K562 (cell line): Measurements from ENCODE around the gene ADAMTS14. TPM values are rescaled to one million over a fixed set of nuclear protein-coding genes. Genes with fewer than 3 reads are reported as not detected.
A peak's percentile ranks its signal among the peaks of the same experiment; 100 is the strongest.

ENCODE experiments used
- ATF7 ChIP-seq: fragments of 450-650 bp; IDR thresholded peaks from 2 replicates; pipeline ENCODE4 v1.7.1; 2014; ENCODE audit warnings: mild to moderate bottlenecking, moderate library complexity
- HDAC1 ChIP-seq, 2 experiments: fragments of 450-650 bp; IDR thresholded peaks; 2 replicates each; pipeline ENCODE4 v1.6.1; 2016 to 2017; ENCODE audit warnings: inconsistent platforms in 1 of 2, mild to moderate bottlenecking in 1 of 2, moderate library complexity in 1 of 2
- KLF6 ChIP-seq: fragments of 250-450 bp; sonication (Bioruptor Pico); IDR thresholded peaks from 2 replicates; pipeline ENCODE4 v1.4.0; 2020; ENCODE audit warnings: mild to moderate bottlenecking, moderate library complexity, borderline replicate concordance
- SETDB1 ChIP-seq: IDR thresholded peaks from one replicate; pipeline ENCODE4 v1.6.1; 2012; ENCODE audit warnings: low read length, control low read depth, inconsistent platforms
- SIN3A ChIP-seq, 2 experiments: fragments of 150-350 bp in 1 of 2; IDR thresholded peaks; 2 replicates each; pipeline ENCODE4 v1.6.1; 2011 to 2016; ENCODE audit warnings: borderline replicate concordance in 2 of 2, low read depth in 2 of 2, low read length in 2 of 2, mild to moderate bottlenecking in 2 of 2, moderate library complexity in 2 of 2; ENCODE audit not compliant: control insufficient read depth in 1 of 2
- SNRNP70 ChIP-seq: fragments of 200-400 bp; formaldehyde crosslinking; optimal IDR thresholded peaks from 2 replicates; pipeline ENCODE3; 2017; ENCODE audit warnings: low read depth, low read length
- ZNF695 ChIP-seq: fragments of 450-650 bp; formaldehyde crosslinking; IDR thresholded peaks from 2 replicates; pipeline ENCODE4 v1.4.0; 2020; ENCODE audit warnings: mild to moderate bottlenecking, moderate library complexity
- polyA plus RNA-seq, 8 experiments: library from polyadenylated mRNA; depleted of rRNA in 4 of 8; stranded (reverse) in 5 of 8; unstranded in 3 of 8; fragments of >200 nt; fragmentation: Nextera tagmentation in 2 of 8; fragmentation: Illumina TruSeq in 1 of 8; extraction: Ambion mirVana in 2 of 8; extraction: Trizol in 1 of 8; gene quantifications; 2 replicates each; pipeline versions ENCODE4 v1.2.1 to v1.2.3, GENCODE V29; 2011 to 2014; ENCODE audit warnings: inconsistent platforms in 1 of 8, missing spikeins in 1 of 8
- total RNA-seq, 7 experiments: library from RNA; depleted of rRNA in 6 of 7; stranded (reverse); fragments of >200 nt in 6 of 7; fragmentation: Illumina TruSeq in 2 of 7; extraction: Trizol in 2 of 7; gene quantifications; 2 replicates each; pipeline versions ENCODE4 v1.2.1 to v1.2.3, GENCODE V29; 2011 to 2021; ENCODE audit warnings: low replicate concordance in 1 of 7
- TF ChIP-seq, protein P1 (sequence below): fragments of 450-650 bp; IDR thresholded peaks from 2 replicates; pipeline ENCODE4 v1.7.0; 2016; ENCODE audit warnings: borderline replicate concordance
- TF ChIP-seq, protein P2 (sequence below): sonication (generic); formaldehyde crosslinking; IDR thresholded peaks from 2 replicates; pipeline ENCODE4 v1.8.0; 2023; ENCODE audit warnings: mild to moderate bottlenecking, missing genetic modification reagents
- TF ChIP-seq, protein P3 (sequence below): fragments of 450-650 bp; IDR thresholded peaks from 2 replicates; pipeline ENCODE4 v1.6.1; 2017; ENCODE audit warnings: antibody characterized with exemption, mild to moderate bottlenecking
- TF ChIP-seq, protein P4 (sequence below): fragments of 450-650 bp; IDR thresholded peaks from 2 replicates; pipeline ENCODE4 v1.6.1; 2016; ENCODE audit warnings: missing biosample characterization, missing genetic modification characterization
- TF ChIP-seq, protein P5 (sequence below), 2 experiments: fragments of 450-650 bp in 1 of 2; sonication (generic) in 1 of 2; formaldehyde crosslinking in 1 of 2; IDR thresholded peaks in 1 of 2; conservative IDR thresholded peaks in 1 of 2; 2 replicates each; pipeline versions ENCODE4 v1.6.1 to v1.8.1; 2016 to 2023; ENCODE audit warnings: mild to moderate bottlenecking in 2 of 2, moderate library complexity in 2 of 2, inconsistent platforms in 1 of 2, missing genetic modification reagents in 1 of 2
- TF ChIP-seq, protein P6 (sequence below): sonication (generic); formaldehyde crosslinking; IDR thresholded peaks from 2 replicates; pipeline ENCODE4 v1.8.1; 2022; ENCODE audit warnings: missing genetic modification reagents

ADAMTS14 gene
- total and polyA plus RNA-seq, 9 of the 15 experiments (the other 6 are each of a cell fraction or from before 2014, with no cell fraction given), result 0.04 to 37.4 (median 15.9) TPM

DNA sequence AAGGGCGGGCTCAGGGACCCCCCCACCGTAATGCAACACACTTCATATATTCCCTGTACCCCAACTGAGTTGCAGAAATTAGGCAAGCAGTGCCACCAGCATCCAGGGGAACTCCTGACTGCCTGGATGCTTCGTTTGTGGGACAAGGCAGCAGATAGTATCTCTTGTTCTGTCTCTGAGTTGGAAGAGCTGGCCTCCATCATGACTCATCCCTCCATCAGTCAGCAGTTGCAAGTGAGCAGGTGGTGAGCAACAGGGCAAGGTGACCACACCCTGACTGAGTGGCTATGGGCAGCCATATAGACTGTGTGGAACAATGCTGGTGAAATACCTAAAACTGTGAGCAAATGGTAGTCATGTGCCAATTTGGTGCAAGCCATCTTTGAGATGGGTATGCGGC lies 22.8 kb upstream of the ADAMTS14 start (continued):
- TF ChIP-seq SETDB1, result no peak
- TF ChIP-seq, protein P1, sequence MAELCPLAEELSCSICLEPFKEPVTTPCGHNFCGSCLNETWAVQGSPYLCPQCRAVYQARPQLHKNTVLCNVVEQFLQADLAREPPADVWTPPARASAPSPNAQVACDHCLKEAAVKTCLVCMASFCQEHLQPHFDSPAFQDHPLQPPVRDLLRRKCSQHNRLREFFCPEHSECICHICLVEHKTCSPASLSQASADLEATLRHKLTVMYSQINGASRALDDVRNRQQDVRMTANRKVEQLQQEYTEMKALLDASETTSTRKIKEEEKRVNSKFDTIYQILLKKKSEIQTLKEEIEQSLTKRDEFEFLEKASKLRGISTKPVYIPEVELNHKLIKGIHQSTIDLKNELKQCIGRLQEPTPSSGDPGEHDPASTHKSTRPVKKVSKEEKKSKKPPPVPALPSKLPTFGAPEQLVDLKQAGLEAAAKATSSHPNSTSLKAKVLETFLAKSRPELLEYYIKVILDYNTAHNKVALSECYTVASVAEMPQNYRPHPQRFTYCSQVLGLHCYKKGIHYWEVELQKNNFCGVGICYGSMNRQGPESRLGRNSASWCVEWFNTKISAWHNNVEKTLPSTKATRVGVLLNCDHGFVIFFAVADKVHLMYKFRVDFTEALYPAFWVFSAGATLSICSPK, result no peak
- TF ChIP-seq, protein P2, sequence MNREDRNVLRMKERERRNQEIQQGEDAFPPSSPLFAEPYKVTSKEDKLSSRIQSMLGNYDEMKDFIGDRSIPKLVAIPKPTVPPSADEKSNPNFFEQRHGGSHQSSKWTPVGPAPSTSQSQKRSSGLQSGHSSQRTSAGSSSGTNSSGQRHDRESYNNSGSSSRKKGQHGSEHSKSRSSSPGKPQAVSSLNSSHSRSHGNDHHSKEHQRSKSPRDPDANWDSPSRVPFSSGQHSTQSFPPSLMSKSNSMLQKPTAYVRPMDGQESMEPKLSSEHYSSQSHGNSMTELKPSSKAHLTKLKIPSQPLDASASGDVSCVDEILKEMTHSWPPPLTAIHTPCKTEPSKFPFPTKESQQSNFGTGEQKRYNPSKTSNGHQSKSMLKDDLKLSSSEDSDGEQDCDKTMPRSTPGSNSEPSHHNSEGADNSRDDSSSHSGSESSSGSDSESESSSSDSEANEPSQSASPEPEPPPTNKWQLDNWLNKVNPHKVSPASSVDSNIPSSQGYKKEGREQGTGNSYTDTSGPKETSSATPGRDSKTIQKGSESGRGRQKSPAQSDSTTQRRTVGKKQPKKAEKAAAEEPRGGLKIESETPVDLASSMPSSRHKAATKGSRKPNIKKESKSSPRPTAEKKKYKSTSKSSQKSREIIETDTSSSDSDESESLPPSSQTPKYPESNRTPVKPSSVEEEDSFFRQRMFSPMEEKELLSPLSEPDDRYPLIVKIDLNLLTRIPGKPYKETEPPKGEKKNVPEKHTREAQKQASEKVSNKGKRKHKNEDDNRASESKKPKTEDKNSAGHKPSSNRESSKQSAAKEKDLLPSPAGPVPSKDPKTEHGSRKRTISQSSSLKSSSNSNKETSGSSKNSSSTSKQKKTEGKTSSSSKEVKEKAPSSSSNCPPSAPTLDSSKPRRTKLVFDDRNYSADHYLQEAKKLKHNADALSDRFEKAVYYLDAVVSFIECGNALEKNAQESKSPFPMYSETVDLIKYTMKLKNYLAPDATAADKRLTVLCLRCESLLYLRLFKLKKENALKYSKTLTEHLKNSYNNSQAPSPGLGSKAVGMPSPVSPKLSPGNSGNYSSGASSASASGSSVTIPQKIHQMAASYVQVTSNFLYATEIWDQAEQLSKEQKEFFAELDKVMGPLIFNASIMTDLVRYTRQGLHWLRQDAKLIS, result no peak
- peak; percentile 49; the same call in 1 of the 2 replicates for TF ChIP-seq ATF7
- TF ChIP-seq KLF6, result peak; percentile 88; the same call in 1 of the 2 replicates
- TF ChIP-seq, protein P3, sequence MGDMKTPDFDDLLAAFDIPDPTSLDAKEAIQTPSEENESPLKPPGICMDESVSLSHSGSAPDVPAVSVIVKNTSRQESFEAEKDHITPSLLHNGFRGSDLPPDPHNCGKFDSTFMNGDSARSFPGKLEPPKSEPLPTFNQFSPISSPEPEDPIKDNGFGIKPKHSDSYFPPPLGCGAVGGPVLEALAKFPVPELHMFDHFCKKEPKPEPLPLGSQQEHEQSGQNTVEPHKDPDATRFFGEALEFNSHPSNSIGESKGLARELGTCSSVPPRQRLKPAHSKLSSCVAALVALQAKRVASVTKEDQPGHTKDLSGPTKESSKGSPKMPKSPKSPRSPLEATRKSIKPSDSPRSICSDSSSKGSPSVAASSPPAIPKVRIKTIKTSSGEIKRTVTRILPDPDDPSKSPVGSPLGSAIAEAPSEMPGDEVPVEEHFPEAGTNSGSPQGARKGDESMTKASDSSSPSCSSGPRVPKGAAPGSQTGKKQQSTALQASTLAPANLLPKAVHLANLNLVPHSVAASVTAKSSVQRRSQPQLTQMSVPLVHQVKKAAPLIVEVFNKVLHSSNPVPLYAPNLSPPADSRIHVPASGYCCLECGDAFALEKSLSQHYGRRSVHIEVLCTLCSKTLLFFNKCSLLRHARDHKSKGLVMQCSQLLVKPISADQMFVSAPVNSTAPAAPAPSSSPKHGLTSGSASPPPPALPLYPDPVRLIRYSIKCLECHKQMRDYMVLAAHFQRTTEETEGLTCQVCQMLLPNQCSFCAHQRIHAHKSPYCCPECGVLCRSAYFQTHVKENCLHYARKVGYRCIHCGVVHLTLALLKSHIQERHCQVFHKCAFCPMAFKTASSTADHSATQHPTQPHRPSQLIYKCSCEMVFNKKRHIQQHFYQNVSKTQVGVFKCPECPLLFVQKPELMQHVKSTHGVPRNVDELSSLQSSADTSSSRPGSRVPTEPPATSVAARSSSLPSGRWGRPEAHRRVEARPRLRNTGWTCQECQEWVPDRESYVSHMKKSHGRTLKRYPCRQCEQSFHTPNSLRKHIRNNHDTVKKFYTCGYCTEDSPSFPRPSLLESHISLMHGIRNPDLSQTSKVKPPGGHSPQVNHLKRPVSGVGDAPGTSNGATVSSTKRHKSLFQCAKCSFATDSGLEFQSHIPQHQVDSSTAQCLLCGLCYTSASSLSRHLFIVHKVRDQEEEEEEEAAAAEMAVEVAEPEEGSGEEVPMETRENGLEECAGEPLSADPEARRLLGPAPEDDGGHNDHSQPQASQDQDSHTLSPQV, result peak; percentile 91
- TF ChIP-seq, protein P4, sequence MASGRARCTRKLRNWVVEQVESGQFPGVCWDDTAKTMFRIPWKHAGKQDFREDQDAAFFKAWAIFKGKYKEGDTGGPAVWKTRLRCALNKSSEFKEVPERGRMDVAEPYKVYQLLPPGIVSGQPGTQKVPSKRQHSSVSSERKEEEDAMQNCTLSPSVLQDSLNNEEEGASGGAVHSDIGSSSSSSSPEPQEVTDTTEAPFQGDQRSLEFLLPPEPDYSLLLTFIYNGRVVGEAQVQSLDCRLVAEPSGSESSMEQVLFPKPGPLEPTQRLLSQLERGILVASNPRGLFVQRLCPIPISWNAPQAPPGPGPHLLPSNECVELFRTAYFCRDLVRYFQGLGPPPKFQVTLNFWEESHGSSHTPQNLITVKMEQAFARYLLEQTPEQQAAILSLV (tag), result no peak
- peak in 1 of 2 experiments; percentile 70; a peak in 2 of 4 replicates for TF ChIP-seq HDAC1 (IDR thresholded peaks at IDR 0.05)
- TF ChIP-seq, protein P5, sequence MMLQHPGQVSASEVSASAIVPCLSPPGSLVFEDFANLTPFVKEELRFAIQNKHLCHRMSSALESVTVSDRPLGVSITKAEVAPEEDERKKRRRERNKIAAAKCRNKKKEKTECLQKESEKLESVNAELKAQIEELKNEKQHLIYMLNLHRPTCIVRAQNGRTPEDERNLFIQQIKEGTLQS (IDR thresholded peaks at IDR 0.05), result peak; percentile 98
- TF ChIP-seq, protein P5 (CRISPR knock-in tag; conservative IDR thresholded peaks at IDR 0.05), result peak; percentile 92; the same call in 1 of the 2 replicates
- no peak for TF ChIP-seq SNRNP70
- no peak for TF ChIP-seq SIN3A (IDR thresholded peaks at IDR 0.05; ENCODE audit: borderline replicate concordance in 2 of 2, control insufficient read depth in 1 of 2, low read depth in 2 of 2, low read length in 2 of 2)
- TF ChIP-seq ZNF695 (CRISPR knock-in tag), result no peak
- TF ChIP-seq, protein P6, sequence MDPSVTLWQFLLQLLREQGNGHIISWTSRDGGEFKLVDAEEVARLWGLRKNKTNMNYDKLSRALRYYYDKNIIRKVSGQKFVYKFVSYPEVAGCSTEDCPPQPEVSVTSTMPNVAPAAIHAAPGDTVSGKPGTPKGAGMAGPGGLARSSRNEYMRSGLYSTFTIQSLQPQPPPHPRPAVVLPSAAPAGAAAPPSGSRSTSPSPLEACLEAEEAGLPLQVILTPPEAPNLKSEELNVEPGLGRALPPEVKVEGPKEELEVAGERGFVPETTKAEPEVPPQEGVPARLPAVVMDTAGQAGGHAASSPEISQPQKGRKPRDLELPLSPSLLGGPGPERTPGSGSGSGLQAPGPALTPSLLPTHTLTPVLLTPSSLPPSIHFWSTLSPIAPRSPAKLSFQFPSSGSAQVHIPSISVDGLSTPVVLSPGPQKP (CRISPR knock-in tag), result no peak
